Hepatocyte (in vitro differentiated cells): ENCODE data around the gene ESRRA. TPM values are rescaled to one million over a fixed set of nuclear protein-coding genes. Genes with fewer than 3 reads are reported as not detected.

ENCODE experiments used
- DNase-seq: peaks from one replicate; pipeline ENCODE4 v3.0.0-alpha.2; 2016; ENCODE audit warnings: low spot score
- H2AFZ ChIP-seq: fragments of 200-600 bp; sonication (generic); 2 replicates; pipeline ENCODE4 v1.6.0; 2016; ENCODE audit warnings: antibody characterized with exemption, mild to moderate bottlenecking
- H3K27ac ChIP-seq: fragments of 200-600 bp; sonication (generic); 2 replicates; pipeline ENCODE4 v1.5.1; 2016; ENCODE audit warnings: mild to moderate bottlenecking
- H3K27me3 ChIP-seq: fragments of 200-600 bp; sonication (generic); 2 replicates; pipeline ENCODE4 v1.6.1; 2016
- H3K36me3 ChIP-seq: fragments of 200-600 bp; sonication (generic); replicated peaks from 2 replicates; pipeline ENCODE4 v1.5.1; 2016; ENCODE audit warnings: low read depth; ENCODE audit not compliant: insufficient read depth
- H3K4me1 ChIP-seq: fragments of 200-600 bp; sonication (generic); 2 replicates; pipeline ENCODE4 v1.5.1; 2016; ENCODE audit warnings: mild to moderate bottlenecking, moderate library complexity; ENCODE audit not compliant: insufficient read depth
- H3K4me2 ChIP-seq: fragments of 200-600 bp; sonication (generic); 2 replicates; pipeline ENCODE4 v1.6.0; 2016
- H3K4me3 ChIP-seq: fragments of 200-600 bp; sonication (generic); 2 replicates; pipeline ENCODE4 v1.5.1; 2016; ENCODE audit warnings: mild to moderate bottlenecking
- H3K79me2 ChIP-seq: fragments of 200-600 bp; sonication (generic); 2 replicates; pipeline ENCODE4 v1.6.0; 2017; ENCODE audit warnings: mild to moderate bottlenecking
- H3K9me2 ChIP-seq: fragments of 200-600 bp; sonication (generic); replicated peaks from 2 replicates; pipeline ENCODE4 v1.6.0; 2017; ENCODE audit warnings: mild to moderate bottlenecking; ENCODE audit not compliant: insufficient read depth
- H3K9me3 ChIP-seq: fragments of 200-600 bp; sonication (generic); 2 replicates; pipeline ENCODE4 v1.5.1; 2016; ENCODE audit warnings: low read depth, mild to moderate bottlenecking
- H4K20me1 ChIP-seq: fragments of 200-600 bp; sonication (generic); 2 replicates; pipeline ENCODE4 v1.6.0; 2016; ENCODE audit warnings: mild to moderate bottlenecking; ENCODE audit not compliant: insufficient read depth, poor library complexity, severe bottlenecking
- CTCF ChIP-seq: fragments of 200-600 bp; sonication (generic); IDR thresholded peaks from 2 replicates; pipeline ENCODE4 v1.5.1; 2016; ENCODE audit warnings: antibody characterized with exemption, mild to moderate bottlenecking; ENCODE audit not compliant: poor library complexity
- EZH2 ChIP-seq: fragments of 200-600 bp; sonication (generic); IDR thresholded peaks from 2 replicates; pipeline ENCODE4 v1.6.1; 2016; ENCODE audit warnings: antibody characterized with exemption, mild to moderate bottlenecking, borderline replicate concordance
- EZH2phosphoT487 ChIP-seq: fragments of 200-600 bp; sonication (generic); IDR thresholded peaks from one replicate; pipeline ENCODE4 v1.6.1; 2018; ENCODE audit warnings: antibody characterized with exemption, mild to moderate bottlenecking, low read depth, moderate library complexity; ENCODE audit not compliant: unreplicated experiment, severe bottlenecking
- WGBS: methylation state at CpG from one replicate; pipeline ENCODE4 v1.1.6; 2016; ENCODE audit warnings: low lambda C conversion rate; ENCODE audit errors: missing lambda C conversion rate; 5-methylcytosine and 5-hydroxymethylcytosine counted together
- polyA plus RNA-seq: library from polyadenylated mRNA; unstranded; fragments of >200 nt; fragmentation: Nextera tagmentation; extraction: Ambion mirVana; gene quantifications from 2 replicates; pipeline ENCODE4 v1.2.1, GENCODE V29; 2016
- total RNA-seq: library from RNA; depleted of rRNA; stranded (reverse); fragments of >200 nt; gene quantifications from 2 replicates; pipeline ENCODE4 v1.2.3, GENCODE V29; 2014

Gene ESRRA
- total and polyA plus RNA-seq, 2 experiments from 2014 or later, result 57.4 to 62.0 TPM

GRCh38 chr11:64357446-64357845 lies 52.1 kb downstream of the ESRRA start:
- 100% methylated on average over 5 of the region's 6 CpGs for WGBS
- H3K9me2 ChIP-seq, result no peaks in the 10 kb centered on the region
- H3K9me3 ChIP-seq, result no peaks in the 10 kb centered on the region
- H3K4me1 ChIP-seq, result peaks cover 33% of the 10 kb centered on the region
- H3K27me3 ChIP-seq, result no peaks in the 10 kb centered on the region
- DNase-seq, result no peak
- H3K36me3 ChIP-seq, result no peaks in the 10 kb centered on the region
- H3K4me2 ChIP-seq, result peak overlapping the region; percentile 92
- TF ChIP-seq EZH2phosphoT487 (no peak), CTCF (no peak), EZH2 (no peak)
- peak overlapping the region; percentile 55 for H3K27ac ChIP-seq
- peaks cover 13% of the 10 kb centered on the region for H3K79me2 ChIP-seq
- no peaks in the 10 kb centered on the region for H4K20me1 ChIP-seq
- no peak overlapping the region for H3K4me3 ChIP-seq
- no peak overlapping the region for H2AFZ ChIP-seq

GRCh38 chr11:64357904-64358535 lies 52.7 kb downstream of the ESRRA start:
- Histone ChIP-seq H3K27me3 (no peaks in the 10 kb centered on the region), H2AFZ (no peak overlapping the region), H3K9me3 (no peaks in the 10 kb centered on the region), H3K36me3 (no peaks in the 10 kb centered on the region), H4K20me1 (no peaks in the 10 kb centered on the region), H3K4me1 (peaks cover 33% of the 10 kb centered on the region), H3K4me3 (peak overlapping the region; percentile 88), H3K27ac (peak overlapping the region; percentile 95), H3K4me2 (peak overlapping the region; percentile 92), H3K9me2 (no peaks in the 10 kb centered on the region), H3K79me2 (peaks cover 13% of the 10 kb centered on the region)
- TF ChIP-seq EZH2, result no peak
- TF ChIP-seq EZH2phosphoT487, result no peak
- no peak for TF ChIP-seq CTCF
- WGBS, result 65% methylated on average over 13 of the region's 13 CpGs
- peak; percentile 73 for DNase-seq

- Histone ChIP-seq H3K4me2 (peak overlapping the region; percentile 92), H3K27me3 (no peaks in the 10 kb centered on the region), H3K27ac (peak overlapping the region; percentile 95), H2AFZ (peak overlapping the region; percentile 38), H4K20me1 (no peaks in the 10 kb centered on the region), H3K9me2 (no peaks in the 10 kb centered on the region), H3K4me1 (peaks cover 33% of the 10 kb centered on the region), H3K4me3 (peak overlapping the region; percentile 88), H3K9me3 (no peaks in the 10 kb centered on the region), H3K36me3 (no peaks in the 10 kb centered on the region), H3K79me2 (peaks cover 13% of the 10 kb centered on the region)
- TF ChIP-seq EZH2, result no peak
- 35% methylated on average over 7 of the region's 7 CpGs for WGBS
- no peak for DNase-seq
Measured at GRCh38 chr11:64358536-64358906, 53.2 kb downstream of the ESRRA start.

GRCh38 chr11:64358907-64359711 lies 53.8 kb downstream of the ESRRA start, which contains the start of gene RPS6KA4:
Gene RPS6KA4, plus strand, starts transcription at chr11:64359162. Its CDS starts 74 bp downstream, at chr11:64359236.
- peak; percentile 94 for DNase-seq
- H3K4me1 ChIP-seq, result peaks cover 33% of the 10 kb centered on the region

More at GRCh38 chr11:64358907-64359711, 53.8 kb downstream of the ESRRA start, which contains the start of gene RPS6KA4:
- Histone ChIP-seq H3K9me2 (no peaks in the 10 kb centered on the region), H4K20me1 (no peaks in the 10 kb centered on the region), H3K27ac (peak within 1 kb of the TSS; percentile 95), H3K36me3 (no peaks in the 10 kb centered on the region), H2AFZ (peak within 1 kb of the TSS; percentile 93), H3K27me3 (no peaks in the 10 kb centered on the region), H3K4me3 (peak within 1 kb of the TSS; percentile 88), H3K79me2 (peaks cover 13% of the 10 kb centered on the region), H3K4me2 (peak within 1 kb of the TSS; percentile 92), H3K9me3 (no peaks in the 10 kb centered on the region)
- TF ChIP-seq EZH2, result no peak
- no peak for TF ChIP-seq CTCF
- TF ChIP-seq EZH2phosphoT487, result no peak
- WGBS, result 1% methylated on average over 37 of the region's 70 CpGs
